GM13977 (cell line): ENCODE data around the gene IFIT1.
"Not testable (repeated sequence)": the region's sequence is repeated elsewhere in the genome, so short reads cannot be mapped to it uniquely, and the experiment has no call there.

Source experiments
- DNase-seq: peaks from one replicate; pipeline ENCODE4 v3.0.0; 2012; ENCODE audit warnings: low spot score
- CTCF ChIP-seq: IDR thresholded peaks from 2 replicates; pipeline ENCODE4 v1.5.1; 2012; ENCODE audit warnings: mild to moderate bottlenecking, control low read depth; ENCODE audit not compliant: insufficient read depth; ENCODE audit errors: extremely low read depth, missing control alignments
- in situ Hi-C: fragments of 300-500 bp; cut with MboI; formaldehyde crosslinking; loops from one replicate; pipeline ENCODE4 v1.12.0; 2022; ENCODE audit warnings: low sequenced_read_pairs, low pct_unique_long_range_greater_than_20kb, mixed read lengths, inconsistent platforms; ENCODE audit not compliant: unreplicated experiment

Gene IFIT1

GRCh38 chr10:89440226-89441009 lies 48.0 kb downstream of the IFIT1 start:
- TF ChIP-seq CTCF: no peak
- in situ Hi-C loops: no loop called here
- DNase-seq: no peak

- in situ Hi-C loops: no loop called here
- no peak for TF ChIP-seq CTCF
- no peak for DNase-seq
Measured at GRCh38 chr10:89442289-89442688, 49.9 kb downstream of the IFIT1 start.

GRCh38 chr10:89444819-89445218 lies 52.4 kb downstream of the IFIT1 start:
- DNase-seq, in situ Hi-C loops: not testable (repeated sequence)

- DNase-seq: no peak
- TF ChIP-seq CTCF: no peak
- in situ Hi-C loops: no loop called here
Measured at GRCh38 chr10:89450901-89451300, 58.5 kb downstream of the IFIT1 start.

GRCh38 chr10:89452193-89452592 lies 59.8 kb downstream of the IFIT1 start:
- no peak for DNase-seq
- in situ Hi-C loops: no loop called here
- no peak for TF ChIP-seq CTCF

- in situ Hi-C loops: no loop called here
- TF ChIP-seq CTCF: no peak
- DNase-seq: no peak
Measured at GRCh38 chr10:89454561-89455347, 62.3 kb downstream of the IFIT1 start.
